ENCODE data around the gene SLC27A3. TPM values are rescaled to one million over a fixed set of nuclear protein-coding genes. Genes with fewer than 3 reads are reported as not detected.

The SLC27A3 gene
- total RNA-seq, 1 experiment from 2014 or later: 42.0 TPM

- WGBS (ENCODE audit: extremely low coverage, insufficient read length, low lambda C conversion rate): no CpG with 5 or more reads among the region's 5 CpGs
- peak overlapping the region; percentile 27 to 62 for H3K4me3 Mint-ChIP-seq
These were observed 44.7 kb upstream of the SLC27A3 start for GRCh38 chr1:153730468-153730988.

More at GRCh38 chr1:153730468-153730988, 44.7 kb upstream of the SLC27A3 start:
- no peak overlapping the region for H4K8ac ChIP-seq (replicated peaks; ENCODE audit: insufficient read length, low read depth, low read length)
- H3K56ac ChIP-seq (ENCODE audit: insufficient read length, low read depth, low read length): no peak overlapping the region
- H3K27ac Mint-ChIP-seq: peak overlapping the region; percentile 30 to 78 (median 30); a peak in 5 of 7 replicates
- H2BK15ac ChIP-seq (ENCODE audit: low read depth, low read length): no peak overlapping the region
- H3K14ac ChIP-seq (ENCODE audit: insufficient read depth, low read length): no peak overlapping the region
- H3K4me1 ChIP-seq (ENCODE audit: insufficient read depth, low read length): peaks cover 3% of the 10 kb centered on the region; the same call in 1 of the 2 replicates
- no peak overlapping the region for H2BK20ac ChIP-seq (ENCODE audit: low read depth, low read length, poor library complexity, severe bottlenecking)
- H3K23ac ChIP-seq (ENCODE audit: insufficient read length, low read depth, low read length): no peak overlapping the region
- no peaks in the 10 kb centered on the region for H3K27me3 Mint-ChIP-seq (ENCODE audit: low read depth)
- no peaks in the 10 kb centered on the region for H3K9me3 Mint-ChIP-seq
- H2BK120ac ChIP-seq (ENCODE audit: low read depth, low read length, poor library complexity, severe bottlenecking): no peak overlapping the region
- no peak overlapping the region for H4K5ac ChIP-seq (ENCODE audit: insufficient read length, low read depth, low read length)
- peaks cover 12 to 26% (median 12%) of the 10 kb centered on the region in 3 experiments; a peak in 6 of 7 replicates for H3K36me3 Mint-ChIP-seq (ENCODE audit: insufficient read depth in 1 of 3, low read depth in 3 of 3)
- H3K9ac ChIP-seq (ENCODE audit: extremely low read depth, insufficient read length, low read length): no peak overlapping the region
- peaks cover 9% of the 10 kb centered on the region for H3K23me2 ChIP-seq (ENCODE audit: insufficient read length, low read depth, low read length, poor library complexity, severe bottlenecking)
- no peak overlapping the region for H3K4me2 ChIP-seq (ENCODE audit: insufficient read depth, insufficient read length, low read length)
- H3K27me3 ChIP-seq (ENCODE audit: insufficient read depth, low read length): no peaks in the 10 kb centered on the region
- H4K91ac ChIP-seq (ENCODE audit: insufficient read length, low read depth, low read length): no peak overlapping the region
- no peaks in the 10 kb centered on the region for H4K20me1 ChIP-seq (ENCODE audit: control insufficient read depth, insufficient read depth, insufficient read length)
- no peak overlapping the region for H3T11ph ChIP-seq (ENCODE audit: low read length)
- H3K79me2 ChIP-seq (ENCODE audit: insufficient read depth, low read length): peaks cover 7% of the 10 kb centered on the region; the same call in 1 of the 2 replicates
- H2AK5ac ChIP-seq (ENCODE audit: insufficient read length, low read length): no peak overlapping the region
- TF ChIP-seq CTCF (conservative IDR thresholded peaks at IDR 0.05): no peak
- H3K18ac ChIP-seq (ENCODE audit: insufficient read length, low read depth, low read length): no peak overlapping the region
- H3K4me1 Mint-ChIP-seq: peaks cover 25 to 31% of the 10 kb centered on the region in 2 experiments
- no peak overlapping the region for H3K27ac ChIP-seq (ENCODE audit: insufficient read length, low read depth, low read length)
- H3K9me3 ChIP-seq (ENCODE audit: control insufficient read depth, low read depth, low read length): no peaks in the 10 kb centered on the region
- DNase-seq: no peak
- no peak overlapping the region for H2BK5ac ChIP-seq (ENCODE audit: insufficient read length, low read length)
- H2BK12ac ChIP-seq (ENCODE audit: insufficient read length, low read depth, low read length): no peak overlapping the region
- no peak overlapping the region for H3K4ac ChIP-seq (ENCODE audit: low read depth, low read length)
- no peaks in the 10 kb centered on the region for H3K79me1 ChIP-seq (ENCODE audit: insufficient read depth, low read depth, low read length, poor library complexity, severe bottlenecking)
- H2AFZ ChIP-seq (ENCODE audit: low read length): no peak overlapping the region
